Neural progenitor cell (in vitro differentiated cells): ENCODE measurements around the gene CD14.

Source experiments
- CTCF ChIP-seq: fragments of 200-600 bp; sonication (generic); IDR thresholded peaks from 2 replicates; pipeline ENCODE4 v1.5.1; 2017; ENCODE audit warnings: antibody characterized with exemption, mild to moderate bottlenecking
- EZH2 ChIP-seq: fragments of 200-600 bp; sonication (generic); IDR thresholded peaks from 2 replicates; pipeline ENCODE4 v1.6.1; 2017; ENCODE audit warnings: antibody characterized with exemption, mild to moderate bottlenecking, moderate library complexity
- EZH2phosphoT487 ChIP-seq: fragments of 200-600 bp; sonication (generic); IDR thresholded peaks from 2 replicates; pipeline ENCODE4 v1.6.1; 2017; ENCODE audit warnings: antibody characterized with exemption

GRCh38 chr5:140627972-140628371 is 5.0 kb downstream of the CD14 start:
- TF ChIP-seq CTCF (no peak), EZH2 (no peak), EZH2phosphoT487 (no peak)
